HG02884 (cell line): ENCODE data around the gene ZNF385B.
"Not testable (repeated sequence)": the region's sequence is repeated elsewhere in the genome, so short reads cannot be mapped to it uniquely, and the experiment has no call there.

Source experiments
- ATAC-seq: cut with Tn5 transposase; IDR thresholded peaks from one replicate; pipeline ENCODE4 v1.9.1; 2021; ENCODE audit warnings: mild to moderate bottlenecking, moderate library complexity; ENCODE audit not compliant: unreplicated experiment

ZNF385B gene

GRCh38 chr2:179524809-179525339 lies 336.5 kb downstream of the ZNF385B start:
- ATAC-seq = no peak

GRCh38 chr2:179521944-179522343 lies 339.5 kb downstream of the ZNF385B start:
- ATAC-seq = no peak

DNA sequence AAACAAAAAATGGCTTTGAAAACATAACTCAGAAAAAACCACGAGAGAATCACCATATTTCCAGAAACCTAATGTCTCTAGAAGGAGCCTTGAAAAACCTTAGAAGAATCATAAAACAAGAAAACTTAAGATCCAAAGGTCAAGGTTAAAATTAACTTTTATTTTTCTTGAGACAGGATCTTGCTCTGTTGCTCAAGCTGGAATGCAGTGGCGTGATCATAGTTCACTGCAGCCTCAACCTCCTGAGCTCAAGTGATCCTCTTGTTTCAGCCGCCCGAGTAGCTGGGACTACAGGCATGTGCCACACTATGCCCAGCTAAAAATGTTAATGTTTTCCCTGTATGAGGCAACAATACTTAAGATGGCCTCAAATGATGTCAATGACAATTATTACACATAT lies 342.6 kb downstream of the ZNF385B start:
- ATAC-seq = no peak

- no peak for ATAC-seq
Observed at GRCh38 chr2:179513181-179513580, 348.2 kb downstream of the ZNF385B start.

- no peak for ATAC-seq
Observed at GRCh38 chr2:179512281-179513035, 349.0 kb downstream of the ZNF385B start.

- no peak for ATAC-seq
Observed at GRCh38 chr2:179511105-179511789, 350.2 kb downstream of the ZNF385B start.

DNA sequence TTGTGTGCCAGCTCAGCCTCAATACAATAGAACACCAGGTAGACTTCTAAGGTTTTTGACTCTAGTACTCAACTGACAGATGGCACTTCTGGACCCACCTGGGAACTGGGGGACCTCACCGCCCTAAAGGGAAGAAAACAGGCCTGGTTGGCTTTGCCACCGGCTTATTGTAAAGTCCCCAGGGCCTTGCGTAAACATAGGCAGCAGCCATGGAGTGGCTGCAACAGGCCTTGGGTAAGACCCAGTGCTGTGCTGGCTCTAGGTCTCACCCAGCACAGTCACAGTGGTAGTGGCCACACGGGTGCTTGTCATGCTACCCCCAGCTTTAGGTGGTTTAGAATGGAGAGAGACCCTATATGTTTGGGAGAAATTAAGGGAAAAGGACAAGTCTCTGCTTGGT lies 366.1 kb downstream of the ZNF385B start:
- ATAC-seq = no peak

DNA sequence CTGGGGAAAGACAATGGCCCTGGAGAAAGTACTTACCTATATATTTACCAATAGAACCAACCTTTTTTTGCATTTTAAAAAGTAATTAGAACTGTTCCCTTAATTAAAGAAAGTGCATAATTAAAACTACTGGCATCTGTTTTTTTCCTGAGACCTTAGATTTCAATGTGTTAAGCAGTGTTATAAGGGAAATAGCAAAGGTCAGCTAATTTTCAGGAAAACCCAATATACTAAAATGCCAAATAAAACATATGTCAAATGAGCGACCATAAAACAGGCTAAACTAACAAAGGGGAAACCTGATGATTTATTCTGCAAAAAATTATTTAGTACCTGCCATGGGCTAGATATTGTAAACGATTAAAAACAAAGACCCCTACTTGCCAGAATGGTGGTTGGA lies 372.8 kb downstream of the ZNF385B start:
- no peak for ATAC-seq

DNA sequence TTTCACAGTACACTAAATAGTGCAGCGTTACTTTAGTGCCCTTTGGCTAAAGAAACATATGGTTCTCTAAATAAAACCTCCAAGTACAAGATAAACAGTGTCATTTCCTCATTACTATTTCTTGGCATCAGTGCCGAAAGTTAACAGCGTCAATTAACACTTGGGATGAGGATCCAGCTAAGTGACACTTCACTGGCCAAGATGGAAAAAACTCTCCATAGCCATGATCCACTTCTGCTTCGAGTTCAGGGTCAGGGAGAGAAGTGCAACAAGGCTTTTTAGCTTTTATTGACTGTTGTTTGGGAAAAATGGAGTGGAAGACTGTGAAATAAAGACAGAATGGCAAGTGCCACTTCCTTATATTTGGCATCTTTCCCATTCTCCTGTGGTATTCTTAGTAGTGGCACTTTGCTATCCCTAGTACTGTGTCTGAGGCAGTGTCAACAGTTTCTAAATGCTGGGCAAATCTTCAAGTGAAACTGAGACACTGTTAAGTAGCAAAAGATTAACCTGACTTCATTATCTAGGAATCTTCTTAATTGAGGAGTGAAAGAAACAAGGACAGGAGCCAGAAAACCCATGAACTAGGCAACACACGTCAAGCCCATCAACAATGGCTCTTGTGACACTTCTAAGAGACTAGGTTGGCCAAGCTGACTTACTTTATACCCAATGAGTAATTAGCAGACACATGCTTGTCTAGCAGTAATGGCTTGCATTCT lies 374.2 kb downstream of the ZNF385B start:
- no peak for ATAC-seq

GRCh38 chr2:179483131-179483530 lies 378.3 kb downstream of the ZNF385B start:
- no peak for ATAC-seq

- ATAC-seq = no peak
Observed at GRCh38 chr2:179479947-179480346, 381.5 kb downstream of the ZNF385B start.

GRCh38 chr2:179478771-179479170 lies 382.6 kb downstream of the ZNF385B start:
- no peak for ATAC-seq

- ATAC-seq = no peak
Observed at GRCh38 chr2:179470992-179471391, 390.4 kb downstream of the ZNF385B start.

DNA sequence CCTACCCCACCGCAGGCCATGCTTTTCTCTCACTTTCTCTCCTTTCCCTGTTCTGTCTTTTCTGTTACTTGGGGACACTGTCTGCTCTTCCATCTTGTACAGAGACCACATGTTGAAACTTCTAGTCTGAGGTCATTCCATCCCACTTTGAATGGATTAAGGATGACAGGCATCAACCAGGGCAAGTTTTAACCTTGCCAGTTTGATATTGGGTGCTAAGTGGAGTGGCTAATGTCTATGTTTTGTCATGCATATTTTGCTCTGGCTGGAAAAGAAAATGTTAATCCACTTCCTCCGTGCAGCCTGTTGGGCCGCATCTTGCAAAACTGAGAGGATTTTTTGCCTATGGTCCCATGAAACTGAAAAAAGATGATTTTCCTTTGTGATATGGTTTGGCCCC lies 391.3 kb downstream of the ZNF385B start:
- no peak for ATAC-seq

DNA sequence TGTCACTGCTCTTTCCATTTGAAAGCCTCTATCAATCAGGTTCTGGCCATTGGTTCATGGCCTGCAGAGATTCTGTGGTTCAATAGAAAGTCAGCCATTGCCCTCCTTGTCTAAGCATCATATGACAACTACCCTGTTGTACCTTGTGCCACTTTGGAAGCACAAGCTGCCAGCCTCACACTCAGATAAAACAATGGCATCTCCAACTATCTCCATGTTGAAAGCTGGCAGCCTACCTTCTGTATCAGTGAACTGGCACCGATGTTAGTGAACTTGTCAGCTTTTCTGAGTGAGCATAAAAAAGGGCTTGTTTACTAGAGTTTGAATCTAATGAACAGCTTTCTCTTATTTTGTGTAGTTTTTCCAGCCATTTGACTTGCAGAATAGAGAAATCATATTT lies 393.5 kb downstream of the ZNF385B start:
- no peak for ATAC-seq

DNA sequence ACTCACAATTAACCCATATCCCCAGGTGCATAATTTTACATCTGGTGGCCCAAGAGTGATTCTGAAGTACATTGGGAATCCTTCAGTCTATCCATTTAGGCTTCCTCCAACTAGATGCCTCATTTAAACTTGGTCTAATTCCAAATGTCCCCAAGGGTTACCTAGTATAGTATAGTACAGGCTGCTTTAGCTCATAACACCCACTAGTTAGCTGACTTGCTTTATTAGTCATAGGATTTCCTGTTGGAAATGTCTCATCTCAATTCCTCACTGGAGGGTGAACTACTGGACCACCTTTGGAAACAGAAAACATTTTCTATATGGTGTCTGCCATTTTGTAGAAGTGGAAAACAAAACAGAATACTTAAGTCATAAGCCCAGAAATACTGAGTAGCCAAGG lies 394.3 kb downstream of the ZNF385B start:
- no peak for ATAC-seq

- no peak for ATAC-seq
Observed at GRCh38 chr2:179461420-179461819, 400.0 kb downstream of the ZNF385B start.

GRCh38 chr2:179460181-179460929 lies 401.1 kb downstream of the ZNF385B start:
- no peak for ATAC-seq

GRCh38 chr2:179458113-179458512 lies 403.3 kb downstream of the ZNF385B start:
- ATAC-seq = not testable (repeated sequence)

- ATAC-seq = no peak
Observed at GRCh38 chr2:179455824-179456223, 405.6 kb downstream of the ZNF385B start.

DNA sequence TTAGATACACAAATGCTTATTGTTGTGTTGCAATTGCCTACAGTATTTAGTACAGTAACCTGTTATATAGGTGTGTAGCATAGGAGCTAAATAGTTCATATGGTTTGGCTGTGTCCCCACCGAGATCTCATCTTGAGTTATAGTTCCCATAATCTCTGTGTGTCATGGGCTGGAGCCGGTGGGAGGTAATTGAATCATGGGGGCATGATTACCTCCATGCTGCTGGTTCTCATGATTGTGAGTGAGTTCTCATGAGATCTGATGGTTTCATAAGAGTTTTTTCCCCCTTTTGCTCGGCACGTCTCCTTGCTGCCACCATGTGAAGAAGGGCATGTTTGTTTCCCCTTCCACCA lies 406.3 kb downstream of the ZNF385B start:
- ATAC-seq = no peak
